Type B pancreatic cell (in vitro differentiated cells): Measurements from ENCODE around the gene PRL. TPM values are rescaled to one million over a fixed set of nuclear protein-coding genes. Genes with fewer than 3 reads are reported as not detected.

Experiments
- DNase-seq: peaks from one replicate; pipeline ENCODE4 v3.0.0; 2021; ENCODE audit warnings: mixed read lengths; ENCODE audit not compliant: unreplicated experiment; ENCODE audit errors: extremely low spot score
- H3K27ac Mint-ChIP-seq: 2 replicates; pipeline ENCODE4 v1.8.0; 2021; ENCODE audit warnings: mild to moderate bottlenecking, mixed read lengths
- H3K27me3 Mint-ChIP-seq: 2 replicates; pipeline ENCODE4 v1.8.0; 2021; ENCODE audit warnings: mixed read lengths
- H3K36me3 Mint-ChIP-seq: 2 replicates; pipeline ENCODE4 v1.8.0; 2021; ENCODE audit warnings: mixed read lengths
- H3K4me1 Mint-ChIP-seq: one replicate; pipeline ENCODE4 v1.8.0; 2021; ENCODE audit warnings: mixed read lengths; ENCODE audit not compliant: unreplicated experiment
- H3K4me3 Mint-ChIP-seq: 2 replicates; pipeline ENCODE4 v1.8.0; 2021; ENCODE audit warnings: mild to moderate bottlenecking, mixed read lengths
- H3K9me3 Mint-ChIP-seq: 2 replicates; pipeline ENCODE4 v1.8.0; 2021; ENCODE audit warnings: mixed read lengths
- CTCF ChIP-seq: fragments of 200-600 bp; sonication (generic); conservative IDR thresholded peaks from 2 replicates; pipeline ENCODE4 v1.5.0; 2021; ENCODE audit warnings: antibody characterized with exemption, mild to moderate bottlenecking
- total RNA-seq: library from RNA; stranded (reverse); gene quantifications from 2 replicates; pipeline ENCODE4 v1.2.1, GENCODE V29; 2021; ENCODE audit warnings: low replicate concordance

The PRL gene
- total RNA-seq, 1 donor from 2014 or later, result 0.48 TPM

- no peak overlapping the region for H3K4me3 Mint-ChIP-seq
Observed at GRCh38 chr6:22332216-22332615, 35.4 kb upstream of the PRL start.

GRCh38 chr6:22330941-22331340 lies 34.1 kb upstream of the PRL start:
- Mint-ChIP-seq H3K4me1 (peaks cover 21% of the 10 kb centered on the region), H3K27me3 (no peaks in the 10 kb centered on the region), H3K9me3 (peaks cover 7% of the 10 kb centered on the region), H3K4me3 (no peak overlapping the region), H3K36me3 (no peaks in the 10 kb centered on the region), H3K27ac (no peak overlapping the region)
- TF ChIP-seq CTCF, result no peak
- no peak for DNase-seq

More at GRCh38 chr6:22332216-22332615, 35.4 kb upstream of the PRL start:
- peaks cover 10% of the 10 kb centered on the region for H3K4me1 Mint-ChIP-seq
- H3K9me3 Mint-ChIP-seq, result no peaks in the 10 kb centered on the region
- no peaks in the 10 kb centered on the region for H3K27me3 Mint-ChIP-seq
- TF ChIP-seq CTCF, result no peak
- no peak for DNase-seq
- no peak overlapping the region for H3K27ac Mint-ChIP-seq
- no peaks in the 10 kb centered on the region for H3K36me3 Mint-ChIP-seq

- Mint-ChIP-seq H3K27me3 (no peaks in the 10 kb centered on the region), H3K27ac (no peak overlapping the region), H3K4me3 (no peak overlapping the region), H3K4me1 (peaks cover 21% of the 10 kb centered on the region), H3K9me3 (peaks cover 11% of the 10 kb centered on the region), H3K36me3 (no peaks in the 10 kb centered on the region)
- TF ChIP-seq CTCF, result no peak
- no peak for DNase-seq
Observed at GRCh38 chr6:22328474-22328873, 31.6 kb upstream of the PRL start.

- H3K4me1 Mint-ChIP-seq, result peaks cover 24% of the 10 kb centered on the region
- no peaks in the 10 kb centered on the region for H3K36me3 Mint-ChIP-seq
- H3K9me3 Mint-ChIP-seq, result peaks cover 11% of the 10 kb centered on the region
- H3K27me3 Mint-ChIP-seq, result no peaks in the 10 kb centered on the region
- DNase-seq, result no peak
- TF ChIP-seq CTCF, result no peak
- H3K4me3 Mint-ChIP-seq, result no peak overlapping the region
- H3K27ac Mint-ChIP-seq, result no peak overlapping the region
Observed at GRCh38 chr6:22327881-22328280, 31.0 kb upstream of the PRL start.

- H3K27ac Mint-ChIP-seq, result no peak overlapping the region
- no peaks in the 10 kb centered on the region for H3K27me3 Mint-ChIP-seq
- H3K4me3 Mint-ChIP-seq, result no peak overlapping the region
- H3K9me3 Mint-ChIP-seq, result peaks cover 11% of the 10 kb centered on the region
- DNase-seq, result no peak
- H3K36me3 Mint-ChIP-seq, result no peaks in the 10 kb centered on the region
- TF ChIP-seq CTCF, result no peak
- peaks cover 37% of the 10 kb centered on the region for H3K4me1 Mint-ChIP-seq
Observed at GRCh38 chr6:22326500-22326899, 29.7 kb upstream of the PRL start.

- H3K9me3 Mint-ChIP-seq, result peaks cover 11% of the 10 kb centered on the region
- H3K27ac Mint-ChIP-seq, result no peak overlapping the region
- no peak overlapping the region for H3K4me3 Mint-ChIP-seq
- no peak for TF ChIP-seq CTCF
- no peak for DNase-seq
- no peaks in the 10 kb centered on the region for H3K27me3 Mint-ChIP-seq
- no peaks in the 10 kb centered on the region for H3K36me3 Mint-ChIP-seq
- peaks cover 43% of the 10 kb centered on the region for H3K4me1 Mint-ChIP-seq
Observed at GRCh38 chr6:22325481-22325880, 28.6 kb upstream of the PRL start.
